Endothelial cell of umbilical vein (primary cell): ENCODE results near the gene CFAP57. TPM values are rescaled to one million over a fixed set of nuclear protein-coding genes. Genes with fewer than 3 reads are reported as not detected.

Source experiments
- BruUV-seq: library from RNA; stranded (reverse); fragments of 400-500 nt; replicated peaks from 2 replicates; lab custom pipeline; 2021; lab: Mats Ljungman, UMichigan
- CTCF ChIA-PET: fragments of 300-600, 350-600 bp; sonication (Branson Sonifier 250); formaldehyde crosslinking; loops from one replicate; lab custom pipeline; 2021; ENCODE audit warnings: antibody characterized with exemption, inconsistent platforms; lab: Charles Lee
- POLR2A ChIA-PET: fragments of 300-600, 350-600 bp; sonication (Branson Sonifier 250); formaldehyde crosslinking; loops from one replicate; lab custom pipeline; 2021; ENCODE audit warnings: antibody characterized with exemption, inconsistent platforms; lab: Charles Lee
- DNase-seq: peaks from one replicate; pipeline ENCODE4 v3.0.0-alpha.2; 2011; ENCODE audit warnings: low read depth, low spot score
- FAIRE-seq: peaks from 2 replicates; lab custom pipeline; 2011; peaks lifted over from hg19 to GRCh38; lab: Jason Lieb, UNC
- H2AFZ ChIP-seq: 2 replicates; pipeline ENCODE4 v1.6.0; 2012; ENCODE audit warnings: low read depth, low read length, control low read depth, inconsistent platforms
- H3K27ac ChIP-seq: 2 replicates; pipeline ENCODE4 v1.5.1; 2011; ENCODE audit warnings: low read depth, mild to moderate bottlenecking, control low read depth, low read length, moderate library complexity; ENCODE audit not compliant: insufficient read depth
- H3K27me3 ChIP-seq, 2 experiments: 2 replicates each; pipeline versions ENCODE4 v1.6.0 to v1.6.1; 2011; ENCODE audit warnings: low read length in 2 of 2, mixed read lengths in 1 of 2; ENCODE audit not compliant: control insufficient read depth in 2 of 2, insufficient read depth in 2 of 2
- H3K36me3 ChIP-seq, 2 experiments: 2 replicates in 1 of 2; 3 replicates in 1 of 2; pipeline ENCODE4 v1.5.1; 2011; ENCODE audit warnings: low read length in 2 of 2, mild to moderate bottlenecking in 1 of 2, moderate library complexity in 1 of 2; ENCODE audit not compliant: control insufficient read depth in 2 of 2, insufficient read depth in 2 of 2; ENCODE audit errors: extremely low read depth in 1 of 2
- H3K4me1 ChIP-seq: 3 replicates; pipeline ENCODE4 v1.5.1; 2011; ENCODE audit warnings: mild to moderate bottlenecking, low read length; ENCODE audit not compliant: control insufficient read depth, insufficient read depth; ENCODE audit errors: extremely low read depth
- H3K4me2 ChIP-seq: 2 replicates; pipeline ENCODE4 v1.6.1; 2011; ENCODE audit warnings: low read length, control low read depth, mixed read lengths; ENCODE audit not compliant: insufficient read depth
- H3K4me3 ChIP-seq, 3 experiments: fragments of 200-600 bp in 1 of 3; sonication (generic), shearing (Covaris generic) in 1 of 3; replicated peaks in 1 of 3; 2 replicates each; pipeline ENCODE4 v1.5.1; 2011 to 2016; ENCODE audit warnings: control low read depth in 3 of 3, low read length in 3 of 3, mild to moderate bottlenecking in 2 of 3, inconsistent platforms in 1 of 3, low read depth in 1 of 3, moderate library complexity in 1 of 3; ENCODE audit not compliant: insufficient read depth in 1 of 3
- H3K79me2 ChIP-seq: 2 replicates; pipeline ENCODE4 v1.6.0; 2012; ENCODE audit warnings: low read length, inconsistent platforms; ENCODE audit not compliant: control insufficient read depth, insufficient read depth
- H3K9ac ChIP-seq: replicated peaks from 2 replicates; pipeline ENCODE3; 2011; ENCODE audit warnings: low read length, control low read depth; ENCODE audit not compliant: insufficient read depth; ENCODE audit errors: extremely low read depth
- H3K9me1 ChIP-seq: replicated peaks from 3 replicates; pipeline ENCODE4 v1.6.0; 2011; ENCODE audit warnings: mild to moderate bottlenecking, low read length; ENCODE audit not compliant: control insufficient read depth, insufficient read depth; ENCODE audit errors: extremely low read depth
- H3K9me3 ChIP-seq: replicated peaks from 2 replicates; pipeline ENCODE4 v1.5.1; 2012; ENCODE audit warnings: low read length, inconsistent platforms; ENCODE audit not compliant: control insufficient read depth, insufficient read depth
- H4K20me1 ChIP-seq: replicated peaks from 2 replicates; pipeline ENCODE3; 2011; ENCODE audit warnings: mild to moderate bottlenecking, low read length; ENCODE audit not compliant: control insufficient read depth, insufficient read depth; ENCODE audit errors: extremely low read depth
- CTCF ChIP-seq, 2 donors: IDR thresholded peaks; 1 replicate in 1 of 2; 2 replicates in 1 of 2; pipeline ENCODE4 v1.5.1; 2011; ENCODE audit warnings: low read length in 2 of 2, mild to moderate bottlenecking in 2 of 2, moderate library complexity in 2 of 2, control low read depth in 1 of 2, inconsistent platforms in 1 of 2, low read depth in 1 of 2; ENCODE audit not compliant: insufficient read depth in 1 of 2; ENCODE audit errors: extremely low read depth in 1 of 2
- MAX ChIP-seq: IDR thresholded peaks from 2 replicates; pipeline ENCODE4 v1.6.1; 2011; ENCODE audit not compliant: insufficient read depth, insufficient read length
- dilution Hi-C: fragments of 300-500 bp; cut with MboI; formaldehyde crosslinking; loops from one replicate; pipeline ENCODE4 v1.15.0; 2019; ENCODE audit warnings: low sequenced_read_pairs; ENCODE audit not compliant: extremely low pct_ligation_motif_present
- intact Hi-C: fragments of 100-400 bp; cut with micrococcal nuclease; formaldehyde crosslinking; loops from one replicate; pipeline ENCODE4 v1.10.0; 2022
- polyA plus RNA-seq, 4 experiments: library from polyadenylated mRNA; depleted of rRNA in 3 of 4; stranded (reverse) in 3 of 4; unstranded in 1 of 4; fragments of >200 nt; gene quantifications; 2 replicates each; pipeline versions ENCODE4 v1.2.1 to v1.2.3, GENCODE V29; 2011 to 2012; ENCODE audit warnings: missing spikeins in 1 of 4
- total RNA-seq: library from RNA; stranded (reverse); gene quantifications from 2 replicates; pipeline ENCODE4 v1.2.3, GENCODE V29; 2021

CFAP57 gene
- total and polyA plus RNA-seq, 2 donors (not counting 3 experiments of a cell fraction or from before 2014, with no cell fraction given): 0.88 to 0.91 TPM

- Histone ChIP-seq H3K79me2 (no peaks in the 10 kb centered on the region), H3K36me3 (no peaks in the 10 kb centered on the region), H3K9me1 (no peaks in the 10 kb centered on the region), H4K20me1 (no peaks in the 10 kb centered on the region), H3K4me1 (peaks cover 26% of the 10 kb centered on the region), H3K4me3 (no peak overlapping the region), H2AFZ (no peak overlapping the region), H3K9ac (no peak overlapping the region), H3K9me3 (no peaks in the 10 kb centered on the region), H3K27me3 (peaks cover 0 to 3% of the 10 kb centered on the region in 2 experiments), H3K4me2 (no peak overlapping the region), H3K27ac (no peak overlapping the region)
- BruUV-seq: no TSS peak
- ChIA-PET CTCF (interaction anchor here (1.2 kb wide), 1 partner anchor 21 kb away, joined by 3 read pairs; no protein-coding TSS in a partner anchor), POLR2A (interaction anchor here (0.7 kb wide), 1 partner anchor 9 kb away, joined by 3 read pairs; no protein-coding TSS in a partner anchor)
- no peak for TF ChIP-seq MAX
- no peak for TF ChIP-seq CTCF (IDR thresholded peaks at IDR 0.05; ENCODE audit: extremely low read depth in 1 of 2, insufficient read depth in 1 of 2, low read depth in 1 of 2, low read length in 2 of 2)
- intact Hi-C loops (no loop called here), dilution Hi-C loops (no loop called here)
- FAIRE-seq (no peak), DNase-seq (no peak)
Observed at GRCh38 chr1:43293176-43293575, 121.0 kb downstream of the CFAP57 start.
